Peyer's patch (tissue), 4 donors: ENCODE data around the gene COL6A2. TPM values are rescaled to one million over a fixed set of nuclear protein-coding genes. Genes with fewer than 3 reads are reported as not detected.
A peak's percentile ranks its signal among the peaks of the same experiment; 100 is the strongest.
"Not testable (repeated sequence)": the region's sequence is repeated elsewhere in the genome, so short reads cannot be mapped to it uniquely, and the experiment has no call there.

Source experiments
- DNase-seq, 3 donors: peaks; one replicate each; pipeline ENCODE4 v3.0.0-alpha.2; 2017 to 2019
- H3K27ac ChIP-seq, 4 donors: fragments of 200-600 bp; sonication (generic); one replicate each; pipeline ENCODE4 v1.5.1; 2016 to 2019
- H3K27me3 ChIP-seq, 2 donors: fragments of 200-600 bp; sonication (generic); one replicate each; pipeline ENCODE4 v1.5.1; 2019
- H3K36me3 ChIP-seq, 3 donors: fragments of 200-600 bp; sonication (generic); one replicate each; pipeline ENCODE4 v1.5.1; 2016 to 2019
- H3K4me1 ChIP-seq, 4 donors: fragments of 200-600 bp; sonication (generic); one replicate each; pipeline ENCODE4 v1.5.1; 2016 to 2019
- H3K4me3 ChIP-seq, 4 donors: fragments of 200-600 bp; sonication (generic); 1 replicate in 3 of 4; 2 replicates in 1 of 4; pipeline ENCODE4 v1.5.1; 2016 to 2019; ENCODE audit warnings: mild to moderate bottlenecking in 1 of 4
- H3K9me3 ChIP-seq, 4 donors: fragments of 200-600 bp; sonication (generic); one replicate each; pipeline ENCODE4 v1.5.1; 2016 to 2019; ENCODE audit warnings: mild to moderate bottlenecking in 1 of 4
- CTCF ChIP-seq, 6 experiments: fragments of 450-650 bp in 4 of 6; fragments of 200-600 bp in 2 of 6; sonication (generic) in 1 of 6; IDR thresholded peaks; one replicate each; pipeline ENCODE4 v1.5.1; 2017 to 2019; ENCODE audit warnings: antibody characterized with exemption in 6 of 6, mild to moderate bottlenecking in 3 of 6, moderate library complexity in 1 of 6
- POLR2A ChIP-seq, 2 donors: fragments of 450-650 bp; IDR thresholded peaks; one replicate each; pipeline ENCODE4 v1.5.1; 2017; ENCODE audit warnings: antibody characterized with exemption in 2 of 2, mild to moderate bottlenecking in 2 of 2, moderate library complexity in 2 of 2
- small RNA-seq, 2 donors: library from RNA; depleted of rRNA; stranded (forward); fragments of <200 nt; gene quantifications; one replicate each; pipeline ENCODE3, GENCODE V24; 2016
- total RNA-seq, 4 donors: library from RNA; depleted of rRNA; stranded (reverse); fragments of >200 nt; gene quantifications; one replicate each; pipeline ENCODE4 v1.1.0, GENCODE V29; 2016

The COL6A2 gene
- total RNA-seq, 4 donors from 2014 or later: 59.9 to 1,087 (median 166) TPM

GRCh38 chr21:46171996-46172862, 74.3 kb downstream of the COL6A2 start:
- Histone ChIP-seq H3K4me1 (no peaks in the 10 kb centered on the region), H3K4me3 (no peak overlapping the region), H3K9me3 (no peaks in the 10 kb centered on the region), H3K36me3 (no peaks in the 10 kb centered on the region), H3K27me3 (no peaks in the 10 kb centered on the region), H3K27ac (no peak overlapping the region)
- DNase-seq: peak in 2 of 3 donors; percentile 17 to 22
- TF ChIP-seq CTCF (IDR thresholded peaks at IDR 0.05) (no peak), POLR2A (IDR thresholded peaks at IDR 0.05) (no peak)

GRCh38 chr21:46172863-46173528, 75.1 kb downstream of the COL6A2 start:
- peak; percentile 2 to 43 (median 21) for DNase-seq

GRCh38 chr21:46173573-46173972, 75.7 kb downstream of the COL6A2 start:
- peak in 2 of 3 donors; percentile 9 to 33 for DNase-seq
- H3K36me3 ChIP-seq: no peaks in the 10 kb centered on the region
- H3K9me3 ChIP-seq: no peaks in the 10 kb centered on the region
- no peak overlapping the region for H3K27ac ChIP-seq
- no peak for TF ChIP-seq CTCF (IDR thresholded peaks at IDR 0.05)
- TF ChIP-seq POLR2A (IDR thresholded peaks at IDR 0.05): no peak
- H3K27me3 ChIP-seq: no peaks in the 10 kb centered on the region
- no peak overlapping the region for H3K4me3 ChIP-seq
- no peaks in the 10 kb centered on the region for H3K4me1 ChIP-seq

More at GRCh38 chr21:46172863-46173528, 75.1 kb downstream of the COL6A2 start:
- Histone ChIP-seq H3K4me3 (no peak overlapping the region), H3K27me3 (no peaks in the 10 kb centered on the region), H3K4me1 (no peaks in the 10 kb centered on the region), H3K36me3 (no peaks in the 10 kb centered on the region), H3K27ac (no peak overlapping the region), H3K9me3 (no peaks in the 10 kb centered on the region)
- no peak for TF ChIP-seq CTCF (IDR thresholded peaks at IDR 0.05)
- TF ChIP-seq POLR2A (IDR thresholded peaks at IDR 0.05): no peak

- H3K9me3 ChIP-seq, DNase-seq, H3K4me1 ChIP-seq, H3K27me3 ChIP-seq, H3K36me3 ChIP-seq, H3K4me3 ChIP-seq, H3K27ac ChIP-seq: not testable (repeated sequence)
Measured at GRCh38 chr21:46176443-46177129, 78.7 kb downstream of the COL6A2 start.

- peak in 2 of 3 donors; percentile 7 to 11 for DNase-seq
- Histone ChIP-seq H3K4me1 (no peaks in the 10 kb centered on the region), H3K4me3 (no peak overlapping the region), H3K36me3 (no peaks in the 10 kb centered on the region), H3K27ac (no peak overlapping the region), H3K27me3 (no peaks in the 10 kb centered on the region), H3K9me3 (no peaks in the 10 kb centered on the region)
- TF ChIP-seq POLR2A (IDR thresholded peaks at IDR 0.05) (no peak), CTCF (IDR thresholded peaks at IDR 0.05) (no peak)
Measured at GRCh38 chr21:46178961-46179360, 81.0 kb downstream of the COL6A2 start.

Small RNA genes lying within 50 kb of the gene (small RNA-seq; reads per million reads assigned to genes)
- 0 reads per million in 2 donors for gene PSMA6P3

Other genes with a start within 250 kb of the COL6A2 start
- gene COL6A1, start 116.3 kb upstream of the COL6A2 start, total RNA-seq: 100 to 1,000 TPM in 3 of 4 donors, 10 to 100 TPM in 1; 37.7 to 458 (median 161) TPM
- 1 to 10 TPM in 1 of 4 donors, under 1 TPM in 1, not detected in 2; 0.67 to 1.0 TPM for gene FTCD, start 57.5 kb downstream of the COL6A2 start, total RNA-seq
- 10 to 100 TPM in 1 of 4 donors, 1 to 10 TPM in 3; 1.1 to 13.2 (median 2.6) TPM for gene SPATC1L, start 86.3 kb downstream of the COL6A2 start, total RNA-seq
- 100 to 1,000 TPM in 1 of 4 donors, 10 to 100 TPM in 3; 43.7 to 172 (median 66.5) TPM for gene LSS, start 130.7 kb downstream of the COL6A2 start, total RNA-seq
- 100 to 1,000 TPM in 3 of 4 donors, 10 to 100 TPM in 1; 96.7 to 178 (median 148) TPM for gene MCM3AP, start 187.5 kb downstream of the COL6A2 start, total RNA-seq
- gene YBEY, start 188.2 kb downstream of the COL6A2 start, total RNA-seq: 10 to 100 TPM in 3 of 4 donors, 1 to 10 TPM in 1; 5.3 to 32.6 (median 17.5) TPM
- gene C21orf58, start 225.8 kb downstream of the COL6A2 start, total RNA-seq: 10 to 100 TPM in 2 of 4 donors, 1 to 10 TPM in 2; 4.6 to 20.6 (median 11.4) TPM
- 100 to 1,000 TPM in 1 of 4 donors, 10 to 100 TPM in 3; 29.2 to 119 (median 59.5) TPM for gene PCNT, start 226.0 kb downstream of the COL6A2 start, total RNA-seq